Vagina (tissue), 2 donors: ENCODE measurements around the gene FAM81B.

ENCODE experiments used
- POLR2A ChIP-seq, 2 donors: fragments of 450-650 bp; IDR thresholded peaks; one replicate each; pipeline ENCODE4 v1.6.1; 2017; ENCODE audit warnings: antibody characterized with exemption in 2 of 2, mild to moderate bottlenecking in 2 of 2, moderate library complexity in 2 of 2
- POLR2AphosphoS5 ChIP-seq, 2 donors: sonication (generic); formaldehyde crosslinking; IDR thresholded peaks; one replicate each; pipeline ENCODE4 v1.9.0; 2017; ENCODE audit warnings: antibody characterized with exemption in 2 of 2, mild to moderate bottlenecking in 2 of 2, low read depth in 1 of 2; ENCODE audit not compliant: insufficient read depth in 1 of 2
- TF ChIP-seq, protein P1 (sequence below), 3 experiments: fragments of 450-650 bp in 2 of 3; fragments of 200-600 bp in 1 of 3; sonication (generic) in 1 of 3; IDR thresholded peaks; one replicate each; pipeline ENCODE4 v1.5.1; 2017 to 2019; ENCODE audit warnings: antibody characterized with exemption in 3 of 3, mild to moderate bottlenecking in 2 of 3, moderate library complexity in 2 of 3

- TF ChIP-seq POLR2AphosphoS5 (IDR thresholded peaks at IDR 0.05; ENCODE audit: insufficient read depth in 1 of 2, low read depth in 1 of 2) (no peak), POLR2A (IDR thresholded peaks at IDR 0.05) (no peak)
- TF ChIP-seq, protein P1, sequence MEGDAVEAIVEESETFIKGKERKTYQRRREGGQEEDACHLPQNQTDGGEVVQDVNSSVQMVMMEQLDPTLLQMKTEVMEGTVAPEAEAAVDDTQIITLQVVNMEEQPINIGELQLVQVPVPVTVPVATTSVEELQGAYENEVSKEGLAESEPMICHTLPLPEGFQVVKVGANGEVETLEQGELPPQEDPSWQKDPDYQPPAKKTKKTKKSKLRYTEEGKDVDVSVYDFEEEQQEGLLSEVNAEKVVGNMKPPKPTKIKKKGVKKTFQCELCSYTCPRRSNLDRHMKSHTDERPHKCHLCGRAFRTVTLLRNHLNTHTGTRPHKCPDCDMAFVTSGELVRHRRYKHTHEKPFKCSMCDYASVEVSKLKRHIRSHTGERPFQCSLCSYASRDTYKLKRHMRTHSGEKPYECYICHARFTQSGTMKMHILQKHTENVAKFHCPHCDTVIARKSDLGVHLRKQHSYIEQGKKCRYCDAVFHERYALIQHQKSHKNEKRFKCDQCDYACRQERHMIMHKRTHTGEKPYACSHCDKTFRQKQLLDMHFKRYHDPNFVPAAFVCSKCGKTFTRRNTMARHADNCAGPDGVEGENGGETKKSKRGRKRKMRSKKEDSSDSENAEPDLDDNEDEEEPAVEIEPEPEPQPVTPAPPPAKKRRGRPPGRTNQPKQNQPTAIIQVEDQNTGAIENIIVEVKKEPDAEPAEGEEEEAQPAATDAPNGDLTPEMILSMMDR (IDR thresholded peaks at IDR 0.05) = no peak
Observed at GRCh38 chr5:95486191-95486590, 95.0 kb downstream of the FAM81B start.
